ENCODE measurements around the gene ASTN1. TPM values are rescaled to one million over a fixed set of nuclear protein-coding genes. Genes with fewer than 3 reads are reported as not detected.

Gene ASTN1
- total RNA-seq, 1 donor, result not detected

- Histone ChIP-seq H4K20me1 (ENCODE audit: insufficient read depth, low read length) (no peaks in the 10 kb centered on the region), H3K4me1 (ENCODE audit: insufficient read depth, low read length) (no peaks in the 10 kb centered on the region), H3K9me3 (ENCODE audit: low read depth, low read length) (no peaks in the 10 kb centered on the region), H3K4me3 (ENCODE audit: insufficient read depth, low read length) (no peak overlapping the region), H3K27me3 (ENCODE audit: insufficient read depth, low read length) (no peaks in the 10 kb centered on the region), H3K4me2 (ENCODE audit: insufficient read depth, low read length) (no peak overlapping the region), H3K27ac (ENCODE audit: low read depth, low read length) (no peak overlapping the region), H2AFZ (ENCODE audit: low read length) (no peak overlapping the region), H3K36me3 (ENCODE audit: insufficient read depth, low read length) (no peaks in the 10 kb centered on the region), H3K79me2 (ENCODE audit: insufficient read depth, low read length) (no peaks in the 10 kb centered on the region)
- DNase-seq (ENCODE audit: insufficient read length, low spot score, missing footprints), result no peak
- TF ChIP-seq CTCF (IDR thresholded peaks at IDR 0.05; ENCODE audit: extremely low read depth, low read depth, low read length), result no peak
These were observed 110.0 kb downstream of the ASTN1 start for GRCh38 chr1:177054542-177054941.

GRCh38 chr1:177053648-177054047, 110.9 kb downstream of the ASTN1 start:
- DNase-seq (ENCODE audit: insufficient read length, low spot score, missing footprints), result no peak
- no peak overlapping the region for H3K27ac ChIP-seq (ENCODE audit: low read depth, low read length)
- no peak overlapping the region for H3K4me2 ChIP-seq (ENCODE audit: insufficient read depth, low read length)
- no peak overlapping the region for H3K4me3 ChIP-seq (ENCODE audit: insufficient read depth, low read length)
- H3K27me3 ChIP-seq (ENCODE audit: insufficient read depth, low read length), result no peaks in the 10 kb centered on the region
- H3K36me3 ChIP-seq (ENCODE audit: insufficient read depth, low read length), result no peaks in the 10 kb centered on the region
- no peak for TF ChIP-seq CTCF (IDR thresholded peaks at IDR 0.05; ENCODE audit: extremely low read depth, low read depth, low read length)
- H3K79me2 ChIP-seq (ENCODE audit: insufficient read depth, low read length), result no peaks in the 10 kb centered on the region
- H3K9me3 ChIP-seq (ENCODE audit: low read depth, low read length), result no peaks in the 10 kb centered on the region
- no peaks in the 10 kb centered on the region for H4K20me1 ChIP-seq (ENCODE audit: insufficient read depth, low read length)
- no peak overlapping the region for H2AFZ ChIP-seq (ENCODE audit: low read length)
- H3K4me1 ChIP-seq (ENCODE audit: insufficient read depth, low read length), result no peaks in the 10 kb centered on the region

- Histone ChIP-seq H3K4me2 (ENCODE audit: insufficient read depth, low read length) (no peak overlapping the region), H3K4me1 (ENCODE audit: insufficient read depth, low read length) (no peaks in the 10 kb centered on the region), H3K36me3 (ENCODE audit: insufficient read depth, low read length) (no peaks in the 10 kb centered on the region), H4K20me1 (ENCODE audit: insufficient read depth, low read length) (no peaks in the 10 kb centered on the region), H2AFZ (ENCODE audit: low read length) (no peak overlapping the region), H3K4me3 (ENCODE audit: insufficient read depth, low read length) (no peak overlapping the region), H3K27ac (ENCODE audit: low read depth, low read length) (no peak overlapping the region), H3K79me2 (ENCODE audit: insufficient read depth, low read length) (no peaks in the 10 kb centered on the region), H3K27me3 (ENCODE audit: insufficient read depth, low read length) (no peaks in the 10 kb centered on the region), H3K9me3 (ENCODE audit: low read depth, low read length) (no peaks in the 10 kb centered on the region)
- no peak for DNase-seq (ENCODE audit: insufficient read length, low spot score, missing footprints)
- TF ChIP-seq CTCF (IDR thresholded peaks at IDR 0.05; ENCODE audit: extremely low read depth, low read depth, low read length), result no peak
These were observed 116.0 kb downstream of the ASTN1 start for GRCh38 chr1:177048314-177049069.

DNA sequence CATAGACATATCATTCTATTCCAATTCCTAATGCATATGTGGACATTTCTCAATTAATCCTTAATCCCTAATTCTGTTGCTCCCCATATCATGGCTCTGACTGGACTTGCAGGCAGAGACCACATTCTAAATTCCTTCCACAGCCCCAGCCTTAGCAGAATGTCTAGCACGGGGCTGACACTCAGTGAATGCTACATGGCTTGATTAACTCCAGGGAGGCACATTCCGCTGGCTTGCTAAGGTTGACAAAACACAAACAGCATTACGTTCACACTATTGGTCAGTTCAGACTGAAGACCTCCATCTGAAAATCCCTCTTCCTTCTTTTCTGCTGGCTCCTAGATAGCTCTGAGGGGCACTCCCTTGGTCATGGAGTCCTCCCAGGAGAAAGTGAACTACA, 119.4 kb downstream of the ASTN1 start:
- Histone ChIP-seq H3K27ac (ENCODE audit: low read depth, low read length) (no peak overlapping the region), H2AFZ (ENCODE audit: low read length) (no peak overlapping the region)

More for the DNA sequence above, 119.4 kb downstream of the ASTN1 start:
- no peak overlapping the region for H3K4me3 ChIP-seq (ENCODE audit: insufficient read depth, low read length)
- no peak overlapping the region for H3K4me2 ChIP-seq (ENCODE audit: insufficient read depth, low read length)
- H4K20me1 ChIP-seq (ENCODE audit: insufficient read depth, low read length), result no peaks in the 10 kb centered on the region
- no peaks in the 10 kb centered on the region for H3K9me3 ChIP-seq (ENCODE audit: low read depth, low read length)
- H3K27me3 ChIP-seq (ENCODE audit: insufficient read depth, low read length), result no peaks in the 10 kb centered on the region
- H3K79me2 ChIP-seq (ENCODE audit: insufficient read depth, low read length), result no peaks in the 10 kb centered on the region
- TF ChIP-seq CTCF (IDR thresholded peaks at IDR 0.05; ENCODE audit: extremely low read depth, low read depth, low read length), result no peak
- H3K4me1 ChIP-seq (ENCODE audit: insufficient read depth, low read length), result no peaks in the 10 kb centered on the region
- no peaks in the 10 kb centered on the region for H3K36me3 ChIP-seq (ENCODE audit: insufficient read depth, low read length)
- no peak for DNase-seq (ENCODE audit: insufficient read length, low spot score, missing footprints)

All from osteoblast (primary cell).